Neutrophil (primary cell): ENCODE results near the gene COL4A3.

ENCODE experiments used
- H3K27ac ChIP-seq: fragments of 200-600 bp; sonication (generic); 2 replicates; pipeline ENCODE4 v1.5.1; 2016; ENCODE audit warnings: mild to moderate bottlenecking, moderate library complexity
- H3K27me3 ChIP-seq: fragments of 200-600 bp; sonication (generic); 2 replicates; pipeline ENCODE4 v1.6.0; 2016; ENCODE audit warnings: mild to moderate bottlenecking
- H3K36me3 ChIP-seq: fragments of 200-600 bp; sonication (generic); 2 replicates; pipeline ENCODE4 v1.5.1; 2017
- H3K4me1 ChIP-seq, 2 experiments: fragments of 200-600 bp in 1 of 2; sonication (generic) in 1 of 2; 1 replicate in 1 of 2; 2 replicates in 1 of 2; pipeline versions ENCODE4 v1.5.1 to v1.6.1; 2013 to 2016; ENCODE audit warnings: low read depth in 1 of 2, low read length in 1 of 2, mild to moderate bottlenecking in 1 of 2, moderate library complexity in 1 of 2; ENCODE audit not compliant: control insufficient read depth in 1 of 2, insufficient read depth in 1 of 2
- H3K4me3 ChIP-seq, 2 experiments: fragments of 200-600 bp in 1 of 2; sonication (generic) in 1 of 2; 1 replicate in 1 of 2; 2 replicates in 1 of 2; pipeline ENCODE4 v1.5.1; 2013 to 2016; ENCODE audit warnings: low read depth in 1 of 2, low read length in 1 of 2, mild to moderate bottlenecking in 1 of 2, moderate library complexity in 1 of 2
- H3K9me3 ChIP-seq: fragments of 200-600 bp; sonication (generic); 2 replicates; pipeline ENCODE4 v1.5.1; 2016
- CTCF ChIP-seq: fragments of 200-600 bp; sonication (generic); IDR thresholded peaks from 2 replicates; pipeline ENCODE4 v1.5.1; 2016; ENCODE audit warnings: antibody characterized with exemption

The COL4A3 gene

DNA sequence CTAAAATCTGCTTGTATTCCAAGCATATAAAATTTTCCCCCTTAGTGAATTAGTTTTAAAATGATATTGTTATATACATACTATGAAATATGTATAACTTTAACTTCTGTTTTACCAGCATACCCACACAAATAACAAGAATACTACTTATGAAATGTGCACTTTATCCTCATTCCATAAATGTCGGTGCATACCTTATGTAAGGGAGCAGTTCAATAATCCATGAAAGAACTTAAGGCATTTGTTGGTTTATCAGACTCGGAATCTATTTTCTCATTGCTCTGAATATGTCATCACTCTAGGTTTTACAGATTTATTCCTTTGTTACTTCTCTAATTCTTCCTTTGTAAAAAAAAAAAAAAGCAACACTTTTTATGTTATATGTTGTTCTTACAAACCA is 148.2 kb downstream of the COL4A3 start:
- no peak for TF ChIP-seq CTCF
- Histone ChIP-seq H3K27ac (no peak overlapping the region), H3K36me3 (no peaks in the 10 kb centered on the region), H3K4me3 (no peak overlapping the region), H3K27me3 (no peaks in the 10 kb centered on the region), H3K4me1 (no peaks in the 10 kb centered on the region), H3K9me3 (no peaks in the 10 kb centered on the region)

DNA sequence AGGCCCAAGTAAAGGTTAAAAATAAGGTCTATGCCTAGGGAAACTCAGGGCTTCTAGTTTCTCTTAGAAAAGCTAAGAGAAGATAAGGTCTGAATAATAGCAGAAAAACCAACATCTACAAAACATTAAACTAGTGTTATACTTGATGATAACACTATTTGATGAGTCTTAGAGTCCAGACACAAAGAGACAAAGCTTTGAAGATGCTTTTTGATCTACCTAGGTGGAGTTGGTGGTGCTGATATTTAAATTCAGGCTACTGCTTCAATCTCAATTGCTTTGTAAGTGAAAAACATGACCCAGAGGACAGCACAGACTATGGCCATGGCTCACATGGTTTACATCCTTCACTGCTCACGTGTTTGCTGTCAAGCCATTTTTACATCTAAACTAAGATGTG is 148.9 kb downstream of the COL4A3 start:
- Histone ChIP-seq H3K4me3 (no peak overlapping the region), H3K36me3 (no peaks in the 10 kb centered on the region), H3K27me3 (no peaks in the 10 kb centered on the region), H3K9me3 (no peaks in the 10 kb centered on the region), H3K4me1 (no peaks in the 10 kb centered on the region), H3K27ac (no peak overlapping the region)
- TF ChIP-seq CTCF, result no peak

GRCh38 chr2:227317834-227318233 is 153.4 kb downstream of the COL4A3 start:
- H3K4me3 ChIP-seq, result no peak overlapping the region
- no peak overlapping the region for H3K27ac ChIP-seq
- no peaks in the 10 kb centered on the region for H3K4me1 ChIP-seq
- H3K36me3 ChIP-seq, result no peaks in the 10 kb centered on the region
- peaks cover 10% of the 10 kb centered on the region for H3K27me3 ChIP-seq
- no peak for TF ChIP-seq CTCF
- H3K9me3 ChIP-seq, result no peaks in the 10 kb centered on the region

GRCh38 chr2:227320305-227321094 is 156.1 kb downstream of the COL4A3 start:
- Histone ChIP-seq H3K4me3 (no peak overlapping the region), H3K9me3 (no peaks in the 10 kb centered on the region), H3K27me3 (peaks cover 12% of the 10 kb centered on the region), H3K4me1 (peaks cover 6 to 7% of the 10 kb centered on the region in 2 experiments), H3K36me3 (no peaks in the 10 kb centered on the region), H3K27ac (no peak overlapping the region)
- TF ChIP-seq CTCF, result no peak

DNA sequence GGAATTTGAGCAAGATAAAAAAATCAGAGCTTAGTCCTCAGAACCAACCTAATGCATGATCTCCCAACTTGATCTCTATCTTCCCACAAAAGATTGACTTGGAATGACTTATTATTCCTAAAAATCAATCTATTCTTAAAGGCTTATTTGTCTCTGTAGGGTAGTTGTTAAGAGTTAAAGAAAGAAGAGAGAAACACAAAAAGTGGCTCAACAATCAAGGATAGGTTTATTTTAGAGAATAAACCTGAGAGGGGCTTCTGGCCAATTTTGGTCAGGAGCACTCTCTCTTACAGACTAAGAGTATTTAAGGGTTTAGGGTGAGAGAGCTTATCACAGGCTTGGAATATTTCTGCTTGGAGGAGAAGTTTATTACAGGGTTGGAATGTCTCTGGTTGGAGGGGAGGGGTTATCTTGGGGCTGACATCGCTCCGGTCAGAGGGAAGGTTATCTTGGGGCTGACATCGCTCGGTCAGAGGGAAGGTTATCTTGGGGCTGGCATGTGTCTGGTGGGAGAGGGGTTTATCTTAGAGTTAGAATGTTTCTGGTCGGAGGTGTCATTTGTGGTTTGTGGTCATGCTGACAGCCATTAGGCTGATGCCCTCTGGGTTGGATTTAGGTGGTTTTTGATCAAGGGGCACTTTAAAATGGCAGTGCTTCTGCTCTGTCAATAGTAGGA is 158.2 kb downstream of the COL4A3 start:
- H3K27ac ChIP-seq, result no peak overlapping the region
- H3K27me3 ChIP-seq, result peaks cover 12% of the 10 kb centered on the region
- no peak overlapping the region for H3K4me3 ChIP-seq
- H3K9me3 ChIP-seq, result no peaks in the 10 kb centered on the region
- TF ChIP-seq CTCF, result no peak
- H3K36me3 ChIP-seq, result no peaks in the 10 kb centered on the region
- peaks cover 14 to 17% of the 10 kb centered on the region in 2 experiments for H3K4me1 ChIP-seq
